Body of pancreas (tissue), 4 donors: ENCODE data around the gene GALP.
"Not testable (repeated sequence)": the region's sequence is repeated elsewhere in the genome, so short reads cannot be mapped to it uniquely, and the experiment has no call there.

Source experiments
- POLR2A ChIP-seq, 3 donors: fragments of 450-650 bp; IDR thresholded peaks; one replicate each; pipeline ENCODE4 v1.6.1; 2016; ENCODE audit warnings: antibody characterized with exemption in 3 of 3, mild to moderate bottlenecking in 2 of 3
- TF ChIP-seq, protein P1 (sequence below), 7 experiments: fragments of 450-650 bp in 4 of 7; fragments of 200-600 bp in 3 of 7; sonication (generic) in 3 of 7; IDR thresholded peaks; one replicate each; pipeline ENCODE4 v1.5.1; 2016 to 2019; ENCODE audit warnings: antibody characterized with exemption in 7 of 7

DNA sequence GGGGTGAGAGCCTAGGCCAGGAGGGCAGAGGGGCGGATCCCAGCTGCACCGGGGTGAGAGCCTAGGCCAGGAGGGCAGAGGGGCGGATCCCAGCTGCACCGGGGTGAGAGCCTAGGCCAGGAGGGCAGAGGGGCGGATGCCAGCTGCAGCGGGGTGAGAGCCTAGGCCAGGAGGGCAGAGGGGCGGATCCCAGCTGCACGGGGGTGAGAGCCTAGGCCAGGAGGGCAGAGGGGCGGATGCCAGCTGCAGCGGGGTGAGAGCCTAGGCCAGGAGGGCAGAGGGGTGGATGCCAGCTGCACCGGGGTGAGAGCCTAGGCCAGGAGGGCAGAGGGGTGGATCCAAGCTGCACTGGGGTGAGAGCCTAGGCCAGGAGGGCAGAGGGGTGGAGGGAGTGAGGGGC, 502 bp downstream of the GALP start:
- not testable (repeated sequence) for TF ChIP-seq POLR2A (IDR thresholded peaks at IDR 0.05)
- TF ChIP-seq, protein P1, sequence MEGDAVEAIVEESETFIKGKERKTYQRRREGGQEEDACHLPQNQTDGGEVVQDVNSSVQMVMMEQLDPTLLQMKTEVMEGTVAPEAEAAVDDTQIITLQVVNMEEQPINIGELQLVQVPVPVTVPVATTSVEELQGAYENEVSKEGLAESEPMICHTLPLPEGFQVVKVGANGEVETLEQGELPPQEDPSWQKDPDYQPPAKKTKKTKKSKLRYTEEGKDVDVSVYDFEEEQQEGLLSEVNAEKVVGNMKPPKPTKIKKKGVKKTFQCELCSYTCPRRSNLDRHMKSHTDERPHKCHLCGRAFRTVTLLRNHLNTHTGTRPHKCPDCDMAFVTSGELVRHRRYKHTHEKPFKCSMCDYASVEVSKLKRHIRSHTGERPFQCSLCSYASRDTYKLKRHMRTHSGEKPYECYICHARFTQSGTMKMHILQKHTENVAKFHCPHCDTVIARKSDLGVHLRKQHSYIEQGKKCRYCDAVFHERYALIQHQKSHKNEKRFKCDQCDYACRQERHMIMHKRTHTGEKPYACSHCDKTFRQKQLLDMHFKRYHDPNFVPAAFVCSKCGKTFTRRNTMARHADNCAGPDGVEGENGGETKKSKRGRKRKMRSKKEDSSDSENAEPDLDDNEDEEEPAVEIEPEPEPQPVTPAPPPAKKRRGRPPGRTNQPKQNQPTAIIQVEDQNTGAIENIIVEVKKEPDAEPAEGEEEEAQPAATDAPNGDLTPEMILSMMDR (IDR thresholded peaks at IDR 0.05): not testable (repeated sequence)
